Activated T-helper 2 cell treated with anti-CD3 and anti-CD28 coated beads, Interferon-gamma antibody, Interleukin-2, Interleukin-4, amounts not matched to agents 10 μg/mL and 5 μg/mL and 100 μg/mL, durations not matched to agents 14 hours and 24 hours and 36 hours (primary cell): ENCODE data around the gene ARHGAP24. TPM values are rescaled to one million over a fixed set of nuclear protein-coding genes. Genes with fewer than 3 reads are reported as not detected.
"Not testable (repeated sequence)": the region's sequence is repeated elsewhere in the genome, so short reads cannot be mapped to it uniquely, and the experiment has no call there.

Experiments
- DNase-seq: peaks from one replicate; pipeline ENCODE4 v3.0.0; 2021; ENCODE audit warnings: low spot score
- H3K27ac Mint-ChIP-seq: one replicate; pipeline ENCODE4 v1.8.0; 2021; ENCODE audit warnings: mixed read lengths
- H3K27me3 Mint-ChIP-seq: one replicate; pipeline ENCODE4 v1.8.0; 2021; ENCODE audit warnings: low read depth, mixed read lengths
- H3K36me3 Mint-ChIP-seq: one replicate; pipeline ENCODE4 v1.8.0; 2021; ENCODE audit warnings: low read depth, mixed read lengths
- H3K4me1 Mint-ChIP-seq: one replicate; pipeline ENCODE4 v1.8.0; 2021; ENCODE audit warnings: low read depth, mixed read lengths
- H3K4me3 Mint-ChIP-seq: one replicate; pipeline ENCODE4 v1.8.0; 2021; ENCODE audit warnings: low read depth, mild to moderate bottlenecking, moderate library complexity, mixed read lengths
- H3K9me3 Mint-ChIP-seq: one replicate; pipeline ENCODE4 v1.8.0; 2021; ENCODE audit warnings: mixed read lengths
- intact Hi-C: fragments of 100-400 bp; cut with micrococcal nuclease; formaldehyde crosslinking; loops from one replicate; pipeline ENCODE4 v1.15.1; 2023
- total RNA-seq: library from RNA; stranded (reverse); gene quantifications from 2 replicates; pipeline ENCODE4 v1.2.3, GENCODE V29; 2022

ARHGAP24 gene
- total RNA-seq, 1 donor from 2014 or later: not detected

GRCh38 chr4:85807247-85807950, 332.4 kb downstream of the ARHGAP24 start:
- intact Hi-C loops: no loop called here
- Mint-ChIP-seq H3K4me3 (no peak overlapping the region), H3K4me1 (no peaks in the 10 kb centered on the region), H3K27me3 (no peaks in the 10 kb centered on the region), H3K27ac (no peak overlapping the region), H3K9me3 (no peaks in the 10 kb centered on the region), H3K36me3 (no peaks in the 10 kb centered on the region)
- no peak for DNase-seq

GRCh38 chr4:85808104-85808503, 333.2 kb downstream of the ARHGAP24 start:
- Mint-ChIP-seq H3K4me3 (no peak overlapping the region), H3K27ac (no peak overlapping the region), H3K4me1 (no peaks in the 10 kb centered on the region), H3K27me3 (no peaks in the 10 kb centered on the region), H3K36me3 (no peaks in the 10 kb centered on the region), H3K9me3 (no peaks in the 10 kb centered on the region)
- no peak for DNase-seq
- intact Hi-C loops: no loop called here

- Mint-ChIP-seq H3K27me3 (no peaks in the 10 kb centered on the region), H3K36me3 (no peaks in the 10 kb centered on the region), H3K27ac (no peak overlapping the region), H3K9me3 (no peaks in the 10 kb centered on the region), H3K4me3 (no peak overlapping the region), H3K4me1 (no peaks in the 10 kb centered on the region)
- intact Hi-C loops: no loop called here
- no peak for DNase-seq
These were observed 333.9 kb downstream of the ARHGAP24 start for GRCh38 chr4:85808864-85809263.

- no peaks in the 10 kb centered on the region for H3K4me1 Mint-ChIP-seq
- no peak overlapping the region for H3K4me3 Mint-ChIP-seq
- DNase-seq: no peak
- intact Hi-C loops: no loop called here
- H3K36me3 Mint-ChIP-seq: no peaks in the 10 kb centered on the region
- H3K9me3 Mint-ChIP-seq: no peaks in the 10 kb centered on the region
- H3K27ac Mint-ChIP-seq: no peak overlapping the region
- no peaks in the 10 kb centered on the region for H3K27me3 Mint-ChIP-seq
These were observed 337.8 kb downstream of the ARHGAP24 start for GRCh38 chr4:85812776-85813175.

- DNase-seq: no peak
- Mint-ChIP-seq H3K9me3 (no peaks in the 10 kb centered on the region), H3K36me3 (no peaks in the 10 kb centered on the region), H3K4me1 (no peaks in the 10 kb centered on the region), H3K27ac (no peak overlapping the region), H3K4me3 (no peak overlapping the region), H3K27me3 (no peaks in the 10 kb centered on the region)
- intact Hi-C loops: no loop called here
These were observed 341.0 kb downstream of the ARHGAP24 start for GRCh38 chr4:85815796-85816459.

- intact Hi-C loops: no loop called here
- Mint-ChIP-seq H3K4me3 (no peak overlapping the region), H3K36me3 (no peaks in the 10 kb centered on the region), H3K27me3 (no peaks in the 10 kb centered on the region), H3K4me1 (no peaks in the 10 kb centered on the region), H3K9me3 (no peaks in the 10 kb centered on the region), H3K27ac (no peak overlapping the region)
- DNase-seq: no peak
These were observed 343.8 kb downstream of the ARHGAP24 start for GRCh38 chr4:85818700-85819099.

- H3K27ac Mint-ChIP-seq, H3K9me3 Mint-ChIP-seq, H3K36me3 Mint-ChIP-seq, DNase-seq, H3K4me3 Mint-ChIP-seq, H3K4me1 Mint-ChIP-seq, intact Hi-C loops, H3K27me3 Mint-ChIP-seq: not testable (repeated sequence)
These were observed 345.2 kb downstream of the ARHGAP24 start for GRCh38 chr4:85820101-85820500.

GRCh38 chr4:85821688-85822455, 346.9 kb downstream of the ARHGAP24 start:
- H3K36me3 Mint-ChIP-seq: no peaks in the 10 kb centered on the region
- H3K9me3 Mint-ChIP-seq: no peaks in the 10 kb centered on the region
- H3K4me1 Mint-ChIP-seq: peaks cover 3% of the 10 kb centered on the region
- no peak for DNase-seq
- intact Hi-C loops: no loop called here
- H3K4me3 Mint-ChIP-seq: no peak overlapping the region
- H3K27ac Mint-ChIP-seq: no peak overlapping the region
- no peaks in the 10 kb centered on the region for H3K27me3 Mint-ChIP-seq

- Mint-ChIP-seq H3K9me3 (no peaks in the 10 kb centered on the region), H3K4me1 (peaks cover 3% of the 10 kb centered on the region), H3K36me3 (no peaks in the 10 kb centered on the region), H3K4me3 (no peak overlapping the region), H3K27me3 (no peaks in the 10 kb centered on the region), H3K27ac (no peak overlapping the region)
- DNase-seq: no peak
- intact Hi-C loops: no loop called here
These were observed 348.3 kb downstream of the ARHGAP24 start for GRCh38 chr4:85823295-85823694.

GRCh38 chr4:85824166-85824945, 349.4 kb downstream of the ARHGAP24 start:
- Mint-ChIP-seq H3K27ac (no peak overlapping the region), H3K4me3 (no peak overlapping the region), H3K9me3 (no peaks in the 10 kb centered on the region), H3K27me3 (no peaks in the 10 kb centered on the region), H3K4me1 (peaks cover 3% of the 10 kb centered on the region), H3K36me3 (no peaks in the 10 kb centered on the region)
- intact Hi-C loops: no loop called here
- DNase-seq: no peak

- peaks cover 3% of the 10 kb centered on the region for H3K4me1 Mint-ChIP-seq
- intact Hi-C loops: no loop called here
- no peaks in the 10 kb centered on the region for H3K27me3 Mint-ChIP-seq
- no peak overlapping the region for H3K27ac Mint-ChIP-seq
- H3K9me3 Mint-ChIP-seq: no peaks in the 10 kb centered on the region
- no peak for DNase-seq
- H3K36me3 Mint-ChIP-seq: no peaks in the 10 kb centered on the region
- no peak overlapping the region for H3K4me3 Mint-ChIP-seq
These were observed 351.2 kb downstream of the ARHGAP24 start for GRCh38 chr4:85826060-85826678.
